ENCODE measurements around the gene RNF4.

- TF ChIP-seq CTCF (IDR thresholded peaks at IDR 0.05; ENCODE audit: low read length) (no peak), EZH2 (IDR thresholded peaks at IDR 0.05; ENCODE audit: borderline replicate concordance, low read length) (no peak)
Observed at GRCh38 chr4:2461246-2461960, 7.5 kb upstream of the RNF4 start.
